AG10803 (cell line): ENCODE results near the gene SPRR1B.

ENCODE experiments used
- DNase-seq: peaks from one replicate; pipeline ENCODE4 v3.0.0; 2010; ENCODE audit warnings: low read depth
- H3K4me3 ChIP-seq: 2 replicates; pipeline ENCODE4 v1.5.1; 2011; ENCODE audit warnings: mild to moderate bottlenecking, low read length, control low read depth
- TF ChIP-seq, protein P1 (sequence below): conservative IDR thresholded peaks from 2 replicates; pipeline ENCODE4 v1.5.1; 2011; ENCODE audit warnings: mild to moderate bottlenecking, low read length, control low read depth, inconsistent platforms

SPRR1B gene

DNA sequence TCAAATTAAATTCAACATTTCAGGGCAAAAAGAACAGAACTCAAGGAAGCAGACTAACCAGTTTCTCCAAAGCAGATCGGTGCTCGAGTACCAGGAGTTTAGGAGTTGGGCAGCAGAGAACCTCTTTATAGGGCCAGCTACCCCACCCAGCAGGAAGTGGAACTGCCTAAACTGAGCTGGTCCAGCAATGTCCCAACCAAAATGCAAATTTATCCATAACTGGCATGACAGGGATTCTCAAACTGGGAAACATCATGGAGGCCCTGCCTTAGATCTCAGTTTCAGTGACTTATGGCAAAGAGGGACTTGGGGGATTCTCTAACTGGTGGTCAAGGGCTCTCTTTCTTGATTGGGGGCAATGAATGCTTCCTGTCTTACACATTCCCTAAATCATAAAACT is 40.5 kb downstream of the SPRR1B start, which contains the start of gene SPRR2B:
Gene SPRR2B, minus strand, starts transcription at position 101 of the 400 bp plus-strand sequence. CDS start 772 bp downstream, outside the sequence.
- no peak for DNase-seq
- TF ChIP-seq, protein P1, sequence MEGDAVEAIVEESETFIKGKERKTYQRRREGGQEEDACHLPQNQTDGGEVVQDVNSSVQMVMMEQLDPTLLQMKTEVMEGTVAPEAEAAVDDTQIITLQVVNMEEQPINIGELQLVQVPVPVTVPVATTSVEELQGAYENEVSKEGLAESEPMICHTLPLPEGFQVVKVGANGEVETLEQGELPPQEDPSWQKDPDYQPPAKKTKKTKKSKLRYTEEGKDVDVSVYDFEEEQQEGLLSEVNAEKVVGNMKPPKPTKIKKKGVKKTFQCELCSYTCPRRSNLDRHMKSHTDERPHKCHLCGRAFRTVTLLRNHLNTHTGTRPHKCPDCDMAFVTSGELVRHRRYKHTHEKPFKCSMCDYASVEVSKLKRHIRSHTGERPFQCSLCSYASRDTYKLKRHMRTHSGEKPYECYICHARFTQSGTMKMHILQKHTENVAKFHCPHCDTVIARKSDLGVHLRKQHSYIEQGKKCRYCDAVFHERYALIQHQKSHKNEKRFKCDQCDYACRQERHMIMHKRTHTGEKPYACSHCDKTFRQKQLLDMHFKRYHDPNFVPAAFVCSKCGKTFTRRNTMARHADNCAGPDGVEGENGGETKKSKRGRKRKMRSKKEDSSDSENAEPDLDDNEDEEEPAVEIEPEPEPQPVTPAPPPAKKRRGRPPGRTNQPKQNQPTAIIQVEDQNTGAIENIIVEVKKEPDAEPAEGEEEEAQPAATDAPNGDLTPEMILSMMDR = no peak
- no peak within 1 kb of the TSS for H3K4me3 ChIP-seq

DNA sequence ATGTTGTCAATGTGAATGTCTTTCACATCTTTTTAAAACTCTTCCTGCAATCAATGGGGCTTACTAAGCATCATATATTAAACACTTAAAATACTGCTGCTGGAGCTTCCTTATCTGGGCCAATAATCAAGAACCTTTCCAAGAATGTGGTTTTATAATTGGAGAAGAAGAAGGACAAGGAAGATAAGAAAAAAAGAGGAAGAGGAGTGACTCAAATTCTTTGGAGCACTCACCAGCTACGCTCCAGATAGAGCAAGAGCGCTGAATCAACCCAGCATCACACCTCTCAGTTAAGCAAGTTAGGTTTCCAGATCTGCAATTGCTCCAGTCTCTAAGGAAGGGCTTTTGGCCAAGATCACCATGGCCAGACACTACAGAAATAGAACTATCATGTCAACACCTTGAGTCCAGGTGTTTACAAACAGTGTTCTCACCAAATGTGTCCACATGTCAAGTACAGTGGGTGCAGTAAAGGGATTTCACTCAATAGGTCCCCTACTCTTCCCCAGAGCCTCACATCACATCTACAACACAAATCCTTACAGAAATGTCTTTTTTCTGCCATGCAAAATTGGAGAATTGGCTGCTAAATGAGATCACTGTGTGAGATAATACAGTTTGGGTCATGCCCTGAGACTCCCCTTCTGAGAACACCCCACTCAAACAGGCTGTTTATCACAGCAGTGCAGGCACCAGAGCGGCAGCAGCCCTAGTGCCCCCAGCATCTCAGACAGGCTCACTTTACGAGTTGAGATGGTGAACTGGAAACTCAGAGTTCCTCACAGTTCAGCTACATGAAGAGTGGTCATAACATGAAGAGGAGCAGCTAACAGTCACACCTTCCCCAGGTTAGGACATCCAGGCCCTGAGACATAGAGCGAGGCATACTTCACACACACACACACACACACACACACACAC is 42.1 kb downstream of the SPRR1B start:
- no peak overlapping the region for H3K4me3 ChIP-seq
- DNase-seq = no peak
- TF ChIP-seq, protein P1 = no peak

DNA sequence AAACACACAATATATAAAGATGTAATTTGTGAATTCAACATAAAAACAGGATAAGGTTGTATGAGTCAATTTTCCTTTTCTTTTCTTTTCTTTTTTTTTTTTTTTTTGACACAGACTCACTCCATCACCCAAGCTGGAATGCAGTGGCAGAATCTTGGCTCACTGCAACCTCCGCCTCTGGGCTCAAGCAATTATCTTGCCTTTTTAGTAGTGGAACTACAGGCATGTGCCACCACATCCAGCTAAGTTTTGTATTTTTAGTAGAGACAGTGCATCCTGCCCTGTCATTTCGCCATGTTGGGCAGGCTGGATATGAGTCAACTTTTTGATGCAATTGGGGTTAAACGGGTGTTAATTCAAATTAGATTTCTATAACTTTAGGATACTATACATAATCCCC is 50.7 kb downstream of the SPRR1B start:
- TF ChIP-seq, protein P1 = no peak
- DNase-seq = no peak
- no peak overlapping the region for H3K4me3 ChIP-seq
